ENCODE results near the gene FAM50B. TPM values are rescaled to one million over a fixed set of nuclear protein-coding genes. Genes with fewer than 3 reads are reported as not detected.

The FAM50B gene
- total RNA-seq, 2 experiments from 2014 or later: 8.8 to 10.6 TPM

DNA sequence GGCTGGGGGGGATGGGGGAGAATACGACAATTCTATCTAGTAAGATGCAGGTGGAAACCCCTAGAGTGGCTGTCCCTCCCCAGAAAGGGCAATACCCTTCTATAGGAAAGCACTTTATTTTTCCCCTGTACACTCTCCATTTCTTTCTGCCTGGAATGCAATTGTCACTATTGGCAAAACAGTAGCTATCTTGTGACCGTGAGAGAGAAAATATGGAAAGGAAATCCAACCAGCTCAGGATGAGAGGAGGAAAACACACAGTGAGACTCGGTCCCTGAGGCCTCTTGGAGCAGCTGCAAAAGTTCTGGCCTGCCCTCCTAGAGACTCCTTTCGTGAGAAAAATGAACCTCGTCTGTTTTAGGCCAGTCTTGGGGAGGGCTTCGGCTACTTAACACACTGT, 43.4 kb downstream of the FAM50B start:
- no peak for ATAC-seq
- no peaks in the 10 kb centered on the region for H3K36me3 Mint-ChIP-seq
- DNase-seq: no peak
- CTCF ChIA-PET: no interaction called here
- no peak overlapping the region for H3K4me3 Mint-ChIP-seq
- H3K27me3 Mint-ChIP-seq: peaks cover 6% of the 10 kb centered on the region
- H3K27ac Mint-ChIP-seq: no peak overlapping the region
- H3K4me1 Mint-ChIP-seq: no peaks in the 10 kb centered on the region
- no peaks in the 10 kb centered on the region for H3K9me3 Mint-ChIP-seq (ENCODE audit: low read depth)

DNA sequence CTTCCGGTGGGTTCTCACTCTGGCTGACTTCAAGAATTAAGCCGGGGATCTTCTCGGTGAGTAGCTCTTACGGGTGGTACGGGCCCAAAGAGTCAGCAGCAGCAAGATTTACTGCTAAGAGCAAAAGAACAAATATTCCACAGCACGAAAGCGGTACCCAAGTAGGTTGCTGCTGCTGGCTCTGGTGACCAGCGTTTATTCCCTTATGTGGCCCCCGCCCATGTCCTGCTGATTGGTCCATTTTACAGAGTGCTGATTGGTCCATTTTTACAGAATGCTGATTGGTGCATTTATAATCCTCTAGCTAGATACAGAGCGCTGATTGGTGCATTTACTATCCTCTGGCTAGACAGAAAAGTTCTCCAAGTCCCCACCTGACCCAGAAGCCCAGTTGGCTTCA, 44.3 kb downstream of the FAM50B start:
- Mint-ChIP-seq H3K27ac (no peak overlapping the region), H3K27me3 (peaks cover 6% of the 10 kb centered on the region)

DNA sequence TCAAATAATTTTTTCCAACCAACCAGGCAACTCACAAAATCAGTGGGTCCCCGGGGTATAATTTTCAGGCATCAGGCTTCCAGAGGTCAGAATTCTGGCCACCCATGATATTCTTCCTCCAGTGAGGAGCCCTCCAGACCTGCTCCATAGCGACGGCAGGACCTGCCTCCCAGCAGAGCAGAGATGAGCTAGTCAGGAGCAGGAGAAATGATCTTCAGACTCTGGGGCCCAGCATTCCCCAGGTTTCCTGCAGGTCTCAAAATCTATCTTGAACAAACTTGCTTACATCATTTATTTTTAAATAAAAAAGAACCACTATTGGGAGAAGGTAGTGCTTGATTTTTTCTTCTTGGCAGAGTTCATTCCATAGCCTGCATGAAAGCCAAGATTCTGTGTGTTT, 44.7 kb downstream of the FAM50B start:
- Mint-ChIP-seq H3K4me3 (no peak overlapping the region), H3K4me1 (no peaks in the 10 kb centered on the region), H3K27ac (no peak overlapping the region), H3K27me3 (peaks cover 6% of the 10 kb centered on the region), H3K9me3 (ENCODE audit: low read depth) (no peaks in the 10 kb centered on the region), H3K36me3 (no peaks in the 10 kb centered on the region)
- CTCF ChIA-PET: no interaction called here
- ATAC-seq (no peak), DNase-seq (no peak)

More for the DNA sequence above, 44.3 kb downstream of the FAM50B start:
- Mint-ChIP-seq H3K36me3 (no peaks in the 10 kb centered on the region), H3K9me3 (ENCODE audit: low read depth) (no peaks in the 10 kb centered on the region), H3K4me1 (no peaks in the 10 kb centered on the region), H3K4me3 (no peak overlapping the region)
- ATAC-seq (no peak), DNase-seq (no peak)
- CTCF ChIA-PET: no interaction called here

DNA sequence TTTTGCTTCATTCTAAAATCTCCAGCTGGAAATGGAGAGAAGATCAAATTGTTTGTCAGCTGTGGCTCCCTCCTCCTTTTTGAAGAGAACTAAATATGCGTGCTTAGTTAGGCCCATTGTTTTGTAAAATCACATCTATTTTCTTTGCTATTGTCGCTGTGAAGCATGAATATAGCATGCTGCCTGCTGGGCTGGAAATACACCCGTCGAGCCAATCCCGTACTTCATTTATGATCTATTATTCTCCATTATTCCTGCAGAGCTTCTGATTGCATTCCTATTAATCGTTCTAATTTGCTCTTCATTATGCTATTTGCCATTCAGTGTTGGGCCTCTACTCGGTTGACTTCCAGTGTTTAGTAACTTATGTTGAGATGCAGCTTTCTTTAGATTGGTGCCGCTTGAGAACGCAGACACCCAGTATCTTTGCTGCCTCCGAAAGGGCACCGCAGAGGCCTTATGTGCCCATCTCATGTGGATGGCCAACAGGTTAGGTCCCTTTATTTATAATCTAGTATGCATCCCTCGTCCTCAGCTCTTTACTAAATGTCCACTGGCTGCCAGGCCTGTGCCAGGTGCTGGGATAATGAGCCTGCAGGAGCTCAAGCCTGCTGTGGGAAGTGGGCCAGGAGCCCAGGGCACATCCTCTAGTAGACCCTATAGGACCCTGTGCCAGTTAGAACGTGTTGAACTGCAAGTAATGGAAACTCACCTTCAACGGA, 45.6 kb downstream of the FAM50B start:
- CTCF ChIA-PET: interaction anchor here (1.4 kb wide), 1 partner anchor 83 kb away, joined by 5 read pairs; no protein-coding TSS in a partner anchor
- Mint-ChIP-seq H3K27ac (no peak overlapping the region), H3K4me3 (no peak overlapping the region), H3K36me3 (no peaks in the 10 kb centered on the region), H3K27me3 (peaks cover 6% of the 10 kb centered on the region), H3K9me3 (ENCODE audit: low read depth) (no peaks in the 10 kb centered on the region), H3K4me1 (no peaks in the 10 kb centered on the region)
- DNase-seq: no peak
- ATAC-seq: no peak

DNA sequence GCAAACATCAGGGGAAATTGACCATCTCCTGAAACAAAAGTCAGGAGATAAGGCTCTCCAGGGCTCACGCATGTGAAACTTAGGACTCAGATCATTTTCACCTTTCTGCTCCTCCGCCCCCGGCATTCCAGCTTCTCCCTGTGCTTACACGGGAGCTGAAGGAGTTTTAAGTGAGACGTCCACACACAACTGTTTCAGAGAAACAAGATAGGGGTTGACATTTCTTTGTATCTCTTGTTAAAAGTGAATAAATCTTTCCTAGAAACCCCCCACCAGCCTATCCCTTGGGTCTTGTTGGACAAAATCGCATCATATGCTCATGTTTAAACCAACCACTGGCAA, 46.1 kb downstream of the FAM50B start:
- CTCF ChIA-PET: interaction anchor here (1.4 kb wide), 1 partner anchor 83 kb away, joined by 5 read pairs; no protein-coding TSS in a partner anchor
- Mint-ChIP-seq H3K4me1 (no peaks in the 10 kb centered on the region), H3K36me3 (no peaks in the 10 kb centered on the region), H3K9me3 (ENCODE audit: low read depth) (no peaks in the 10 kb centered on the region), H3K27me3 (peaks cover 8% of the 10 kb centered on the region), H3K4me3 (no peak overlapping the region), H3K27ac (no peak overlapping the region)
- DNase-seq: no peak
- ATAC-seq: no peak

DNA sequence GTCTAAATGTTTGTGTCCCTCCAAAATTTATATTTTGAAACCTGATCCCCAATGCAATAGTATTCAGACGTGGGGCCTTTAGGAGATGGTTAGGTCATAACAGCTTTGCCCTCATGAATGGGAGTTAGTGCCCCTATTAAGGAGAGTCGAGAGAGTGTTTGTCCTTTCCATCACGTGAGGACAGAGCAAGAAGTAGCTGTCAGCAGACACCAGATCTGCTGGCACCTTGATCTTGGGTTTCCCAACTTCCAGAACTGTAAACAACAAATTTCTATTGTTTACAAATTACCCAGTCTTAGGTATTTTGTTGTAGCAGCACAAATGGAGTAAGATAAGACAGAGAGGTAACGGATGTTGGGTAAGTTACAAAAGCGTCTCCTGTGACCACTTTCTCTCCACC, 46.6 kb downstream of the FAM50B start:
- CTCF ChIA-PET: interaction anchor here (1.4 kb wide), 1 partner anchor 82 kb away, joined by 5 read pairs; no protein-coding TSS in a partner anchor
- no peak for DNase-seq
- Mint-ChIP-seq H3K27ac (no peak overlapping the region), H3K27me3 (peaks cover 8% of the 10 kb centered on the region), H3K9me3 (ENCODE audit: low read depth) (no peaks in the 10 kb centered on the region), H3K4me1 (no peaks in the 10 kb centered on the region), H3K36me3 (no peaks in the 10 kb centered on the region), H3K4me3 (no peak overlapping the region)
- no peak for ATAC-seq

DNA sequence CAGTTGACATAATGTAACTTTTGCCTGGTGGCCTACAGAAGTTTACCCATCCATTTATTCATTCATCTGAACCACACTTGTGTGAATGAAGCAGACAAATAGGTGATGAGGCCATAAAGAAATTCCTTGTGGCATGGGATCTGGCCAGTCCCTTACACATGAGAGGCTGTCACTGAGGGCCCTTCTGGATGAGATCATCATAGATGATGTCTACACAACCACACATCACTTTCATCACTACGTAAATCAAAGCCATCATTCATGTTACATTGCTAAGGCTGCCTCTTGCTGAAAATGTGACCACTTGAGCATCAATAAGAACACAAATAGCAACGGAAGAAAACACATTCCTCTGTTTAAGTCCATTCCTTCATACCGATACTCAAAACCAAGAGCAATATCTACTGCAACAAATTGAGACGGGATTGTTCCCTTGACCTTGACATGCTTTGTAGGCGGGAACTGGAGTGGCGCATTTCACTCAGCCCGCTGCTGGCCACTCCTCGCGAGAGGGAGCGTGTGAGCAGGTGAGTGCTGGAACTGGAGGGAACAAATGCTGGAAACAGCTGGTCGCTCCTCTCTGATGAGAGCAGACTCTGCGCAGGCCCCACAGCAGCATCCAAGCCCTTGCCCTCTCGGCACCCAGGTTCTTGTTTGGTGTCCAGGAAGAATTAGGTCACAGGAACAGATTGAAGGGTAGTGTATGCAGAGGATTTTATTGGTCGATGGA, 49.3 kb downstream of the FAM50B start:
- Mint-ChIP-seq H3K4me3 (no peak overlapping the region), H3K36me3 (no peaks in the 10 kb centered on the region), H3K27me3 (peaks cover 8% of the 10 kb centered on the region), H3K9me3 (ENCODE audit: low read depth) (no peaks in the 10 kb centered on the region), H3K27ac (no peak overlapping the region), H3K4me1 (no peaks in the 10 kb centered on the region)
- DNase-seq: no peak
- ATAC-seq: no peak
- CTCF ChIA-PET: no interaction called here

DNA sequence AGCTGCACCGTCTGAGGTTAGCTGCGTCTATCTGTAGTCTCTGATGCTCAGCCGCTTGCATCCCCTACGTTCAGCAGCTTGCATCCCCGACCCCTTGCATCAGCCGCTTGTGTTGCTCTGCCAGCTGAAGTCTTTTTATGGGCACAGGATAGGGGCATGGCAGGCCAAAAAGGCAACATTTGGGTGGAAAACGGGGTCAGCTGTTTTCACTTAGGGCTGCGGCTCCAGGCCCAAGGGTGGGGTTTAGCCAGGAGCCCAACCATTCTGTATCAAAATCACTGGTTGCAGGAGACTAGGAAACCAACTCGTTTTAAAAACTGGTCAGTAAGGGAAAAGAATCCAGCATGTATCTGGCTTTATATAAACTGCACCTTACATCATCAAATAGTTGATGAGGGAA, 49.9 kb downstream of the FAM50B start:
- H3K36me3 Mint-ChIP-seq: no peaks in the 10 kb centered on the region
- H3K4me1 Mint-ChIP-seq: no peaks in the 10 kb centered on the region
- H3K4me3 Mint-ChIP-seq: no peak overlapping the region
- no peaks in the 10 kb centered on the region for H3K9me3 Mint-ChIP-seq (ENCODE audit: low read depth)
- H3K27ac Mint-ChIP-seq: no peak overlapping the region
- H3K27me3 Mint-ChIP-seq: peaks cover 11% of the 10 kb centered on the region
- DNase-seq (no peak), ATAC-seq (no peak)
- CTCF ChIA-PET: no interaction called here

DNA sequence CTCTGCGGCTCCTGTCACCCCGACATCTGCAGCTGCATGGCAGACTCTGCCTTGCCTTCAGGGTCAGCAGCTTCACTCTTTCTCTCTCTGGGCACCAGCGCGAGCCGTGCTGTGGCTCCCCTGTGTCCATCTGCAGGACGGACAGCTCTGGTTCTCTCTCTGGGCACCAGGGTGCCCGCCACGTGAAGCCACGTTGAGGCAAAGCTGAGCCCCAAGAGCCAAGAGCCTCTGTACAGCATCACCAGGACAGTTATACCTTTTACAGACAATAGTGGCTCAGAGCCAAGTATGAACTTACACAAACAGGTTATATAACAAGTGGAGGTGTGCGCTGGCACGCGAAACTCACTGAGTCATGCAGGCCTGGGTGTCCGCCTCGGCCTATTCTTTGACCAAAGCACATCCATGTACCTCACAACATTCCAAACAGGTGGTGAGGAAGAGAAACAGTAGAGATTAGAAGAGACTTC, 50.8 kb downstream of the FAM50B start:
- no peak for DNase-seq
- no peaks in the 10 kb centered on the region for H3K36me3 Mint-ChIP-seq
- ATAC-seq: no peak
- H3K27me3 Mint-ChIP-seq: peaks cover 13% of the 10 kb centered on the region
- no peak overlapping the region for H3K27ac Mint-ChIP-seq
- CTCF ChIA-PET: no interaction called here
- no peaks in the 10 kb centered on the region for H3K4me1 Mint-ChIP-seq
- H3K4me3 Mint-ChIP-seq: no peak overlapping the region
- no peaks in the 10 kb centered on the region for H3K9me3 Mint-ChIP-seq (ENCODE audit: low read depth)

Other genes starting within 250 kb of the FAM50B start
- under 1 TPM in 1 of 2 experiments, not detected in 1; 0.47 TPM for gene PXDC1, start 97.7 kb upstream of the FAM50B start, total RNA-seq
- gene FAM217A, start 229.8 kb downstream of the FAM50B start, total RNA-seq: not detected